Smooth muscle cell (in vitro differentiated cells): Measurements from ENCODE around the gene SLC2A4RG. TPM values are rescaled to one million over a fixed set of nuclear protein-coding genes. Genes with fewer than 3 reads are reported as not detected.

Experiments
- DNase-seq: peaks from one replicate; lab custom pipeline; 2025; ENCODE audit not compliant: unreplicated experiment; lab: John Stamatoyannopoulos, UW
- H2AFZ ChIP-seq: fragments of 200-600 bp; sonication (generic); 2 replicates; pipeline ENCODE4 v1.6.0; 2016; ENCODE audit warnings: antibody characterized with exemption, low read depth, mild to moderate bottlenecking
- H3F3A ChIP-seq: fragments of 200-600 bp; sonication (generic); 2 replicates; pipeline ENCODE4 v1.6.0; 2017; ENCODE audit warnings: antibody characterized with exemption, low read depth
- H3K27ac ChIP-seq: fragments of 200-600 bp; sonication (generic); 2 replicates; pipeline ENCODE4 v1.5.1; 2016; ENCODE audit warnings: low read depth, mild to moderate bottlenecking
- H3K27me3 ChIP-seq: fragments of 200-600 bp; sonication (generic); 2 replicates; pipeline ENCODE4 v1.6.1; 2016; ENCODE audit warnings: low read depth, mild to moderate bottlenecking
- H3K36me3 ChIP-seq: fragments of 200-600 bp; sonication (generic); 2 replicates; pipeline ENCODE4 v1.5.1; 2016; ENCODE audit warnings: low read depth
- H3K4me1 ChIP-seq: fragments of 200-600 bp; sonication (generic); 2 replicates; pipeline ENCODE4 v1.5.1; 2016; ENCODE audit warnings: low read depth
- H3K4me2 ChIP-seq: fragments of 200-600 bp; sonication (generic); 2 replicates; pipeline ENCODE4 v1.6.0; 2016; ENCODE audit warnings: mild to moderate bottlenecking
- H3K4me3 ChIP-seq: fragments of 200-600 bp; sonication (generic); 2 replicates; pipeline ENCODE4 v1.5.1; 2016; ENCODE audit warnings: mild to moderate bottlenecking
- H3K79me2 ChIP-seq: fragments of 200-600 bp; sonication (generic); 2 replicates; pipeline ENCODE4 v1.6.0; 2016; ENCODE audit warnings: low read depth, mild to moderate bottlenecking
- H3K9ac ChIP-seq: fragments of 200-600 bp; sonication (generic); 2 replicates; pipeline ENCODE4 v1.6.0; 2016; ENCODE audit warnings: low read depth
- H3K9me3 ChIP-seq: fragments of 200-600 bp; sonication (generic); replicated peaks from 2 replicates; pipeline ENCODE4 v1.5.1; 2016; ENCODE audit warnings: low read depth
- H4K20me1 ChIP-seq: fragments of 200-600 bp; sonication (generic); 2 replicates; pipeline ENCODE4 v1.6.0; 2016; ENCODE audit warnings: low read depth
- WGBS: methylation state at CpG from one replicate; pipeline ENCODE4 v1.1.7; 2016; ENCODE audit warnings: low lambda C conversion rate; 5-methylcytosine and 5-hydroxymethylcytosine counted together
- polyA plus RNA-seq: library from polyadenylated mRNA; unstranded; fragments of >200 nt; fragmentation: Nextera tagmentation; extraction: Ambion mirVana; gene quantifications from 2 replicates; pipeline ENCODE4 v1.2.1, GENCODE V29; 2016
- total RNA-seq: library from RNA; depleted of rRNA; stranded (reverse); fragments of >200 nt; gene quantifications from 2 replicates; pipeline ENCODE4 v1.2.3, GENCODE V29; 2014
- TF ChIP-seq, protein P1 (sequence below): fragments of 200-600 bp; sonication (generic); IDR thresholded peaks from 2 replicates; pipeline ENCODE4 v1.5.1; 2017; ENCODE audit warnings: borderline replicate concordance, mild to moderate bottlenecking, antibody characterized with exemption; ENCODE audit not compliant: insufficient read depth, poor library complexity, severe bottlenecking

Gene SLC2A4RG
- total and polyA plus RNA-seq, 2 experiments from 2014 or later, result 43.7 to 45.6 TPM

- H3K27ac ChIP-seq, result no peak overlapping the region
- no peak overlapping the region for H3K4me2 ChIP-seq
- no peaks in the 10 kb centered on the region for H4K20me1 ChIP-seq
- no peaks in the 10 kb centered on the region for H3F3A ChIP-seq
- TF ChIP-seq, protein P1, sequence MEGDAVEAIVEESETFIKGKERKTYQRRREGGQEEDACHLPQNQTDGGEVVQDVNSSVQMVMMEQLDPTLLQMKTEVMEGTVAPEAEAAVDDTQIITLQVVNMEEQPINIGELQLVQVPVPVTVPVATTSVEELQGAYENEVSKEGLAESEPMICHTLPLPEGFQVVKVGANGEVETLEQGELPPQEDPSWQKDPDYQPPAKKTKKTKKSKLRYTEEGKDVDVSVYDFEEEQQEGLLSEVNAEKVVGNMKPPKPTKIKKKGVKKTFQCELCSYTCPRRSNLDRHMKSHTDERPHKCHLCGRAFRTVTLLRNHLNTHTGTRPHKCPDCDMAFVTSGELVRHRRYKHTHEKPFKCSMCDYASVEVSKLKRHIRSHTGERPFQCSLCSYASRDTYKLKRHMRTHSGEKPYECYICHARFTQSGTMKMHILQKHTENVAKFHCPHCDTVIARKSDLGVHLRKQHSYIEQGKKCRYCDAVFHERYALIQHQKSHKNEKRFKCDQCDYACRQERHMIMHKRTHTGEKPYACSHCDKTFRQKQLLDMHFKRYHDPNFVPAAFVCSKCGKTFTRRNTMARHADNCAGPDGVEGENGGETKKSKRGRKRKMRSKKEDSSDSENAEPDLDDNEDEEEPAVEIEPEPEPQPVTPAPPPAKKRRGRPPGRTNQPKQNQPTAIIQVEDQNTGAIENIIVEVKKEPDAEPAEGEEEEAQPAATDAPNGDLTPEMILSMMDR, result no peak
- H3K9me3 ChIP-seq, result no peaks in the 10 kb centered on the region
- WGBS, result 90% methylated on average over 18 of the region's 18 CpGs
- DNase-seq, result no peak
- H3K79me2 ChIP-seq, result no peaks in the 10 kb centered on the region
- H3K9ac ChIP-seq, result no peak overlapping the region
- H3K36me3 ChIP-seq, result no peaks in the 10 kb centered on the region
- no peaks in the 10 kb centered on the region for H3K27me3 ChIP-seq
- H2AFZ ChIP-seq, result no peak overlapping the region
- no peak overlapping the region for H3K4me3 ChIP-seq
- H3K4me1 ChIP-seq, result no peaks in the 10 kb centered on the region
Measured at GRCh38 chr20:63755933-63756647, 16.5 kb downstream of the SLC2A4RG start.

DNA sequence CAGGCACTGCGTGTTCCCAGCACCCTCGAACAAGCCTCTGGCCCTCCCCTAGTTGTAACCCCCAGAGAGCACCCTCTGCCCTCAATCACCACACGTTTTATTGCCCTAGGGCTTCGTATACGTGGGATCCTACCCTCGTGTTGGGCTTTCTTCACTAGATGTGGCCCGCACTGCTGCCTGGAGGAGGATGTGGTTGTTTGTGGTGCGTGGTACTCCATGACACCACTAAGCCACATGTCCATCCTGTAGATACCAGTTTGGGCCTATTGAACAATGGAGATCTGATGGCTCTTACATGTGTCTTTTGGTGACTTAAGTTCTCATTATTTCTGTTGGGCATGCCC is 17.0 kb downstream of the SLC2A4RG start:
- H3K27ac ChIP-seq, result no peak overlapping the region
- H3K4me1 ChIP-seq, result no peaks in the 10 kb centered on the region
- no peaks in the 10 kb centered on the region for H4K20me1 ChIP-seq
- 84% methylated on average over 8 of the region's 8 CpGs for WGBS
- no peak overlapping the region for H2AFZ ChIP-seq
- H3F3A ChIP-seq, result no peaks in the 10 kb centered on the region
- H3K4me3 ChIP-seq, result no peak overlapping the region
- H3K79me2 ChIP-seq, result no peaks in the 10 kb centered on the region
- H3K9ac ChIP-seq, result no peak overlapping the region
- no peak for DNase-seq
- H3K27me3 ChIP-seq, result no peaks in the 10 kb centered on the region
- H3K4me2 ChIP-seq, result no peak overlapping the region
- TF ChIP-seq, protein P1, result no peak
- no peaks in the 10 kb centered on the region for H3K36me3 ChIP-seq
- H3K9me3 ChIP-seq, result no peaks in the 10 kb centered on the region

DNA sequence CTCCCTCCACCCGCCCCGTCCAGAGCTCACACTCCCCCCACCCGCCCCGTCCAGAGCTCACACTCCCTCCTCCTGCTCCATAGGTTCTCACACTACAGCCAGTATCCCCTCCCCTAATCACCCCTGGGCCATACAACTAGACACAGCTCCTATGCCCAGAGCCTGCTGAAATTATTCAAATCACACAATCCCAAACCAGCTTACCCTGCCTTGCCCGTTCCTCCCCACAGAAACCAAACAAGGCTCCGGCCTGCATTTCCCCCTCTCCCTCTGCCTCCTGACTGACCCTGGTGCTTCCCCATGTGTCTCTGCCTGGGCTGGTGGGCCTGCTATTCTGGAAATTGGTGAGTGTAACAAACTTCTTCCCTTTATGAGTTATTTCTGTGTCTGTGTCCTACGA is 18.6 kb downstream of the SLC2A4RG start:
- Histone ChIP-seq H3K36me3 (no peaks in the 10 kb centered on the region), H3K4me2 (no peak overlapping the region), H3K9me3 (no peaks in the 10 kb centered on the region), H3K4me1 (no peaks in the 10 kb centered on the region), H3K9ac (no peak overlapping the region), H3F3A (no peaks in the 10 kb centered on the region), H3K79me2 (no peaks in the 10 kb centered on the region), H2AFZ (no peak overlapping the region), H3K27me3 (no peaks in the 10 kb centered on the region), H3K4me3 (no peak overlapping the region), H3K27ac (no peak overlapping the region), H4K20me1 (no peaks in the 10 kb centered on the region)
- DNase-seq, result no peak
- TF ChIP-seq, protein P1, result no peak
- 96% methylated on average over 7 of the region's 7 CpGs for WGBS

DNA sequence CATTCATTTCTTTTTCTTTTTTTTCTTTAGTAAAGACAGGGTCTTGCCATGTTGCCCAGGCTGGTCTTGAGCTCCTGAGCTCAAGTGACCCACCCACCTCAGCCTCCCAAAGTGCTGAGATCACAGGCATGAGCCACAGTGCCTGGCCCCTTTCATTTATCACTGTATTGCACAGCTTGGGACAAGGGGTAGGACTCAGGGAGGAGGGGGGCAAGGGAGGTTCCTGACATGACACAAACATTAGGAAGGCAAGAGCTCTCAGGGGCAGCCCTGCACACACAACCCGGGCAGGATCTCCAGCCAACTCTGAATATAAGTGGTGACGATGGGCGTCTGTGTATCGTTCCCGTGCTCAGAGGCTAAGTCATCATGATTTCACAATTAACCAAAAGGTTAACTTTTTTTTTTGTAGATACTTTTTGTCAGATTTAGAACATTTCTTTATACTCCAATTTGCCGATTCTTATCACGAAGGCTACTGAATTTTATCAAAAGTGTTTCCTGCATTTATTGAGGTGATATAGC is 19.9 kb downstream of the SLC2A4RG start:
- H2AFZ ChIP-seq, result no peak overlapping the region
- no peak overlapping the region for H3K4me3 ChIP-seq
- no peak for DNase-seq
- no peak overlapping the region for H3K4me2 ChIP-seq
- no peak overlapping the region for H3K9ac ChIP-seq
- TF ChIP-seq, protein P1, result no peak
- no peak overlapping the region for H3K27ac ChIP-seq
- no peaks in the 10 kb centered on the region for H3K79me2 ChIP-seq
- H3K9me3 ChIP-seq, result no peaks in the 10 kb centered on the region
- no peaks in the 10 kb centered on the region for H3F3A ChIP-seq
- no peaks in the 10 kb centered on the region for H3K27me3 ChIP-seq
- WGBS, result 86% methylated on average over 7 of the region's 7 CpGs
- H3K4me1 ChIP-seq, result no peaks in the 10 kb centered on the region
- H3K36me3 ChIP-seq, result no peaks in the 10 kb centered on the region
- no peaks in the 10 kb centered on the region for H4K20me1 ChIP-seq
